HEK293 (cell line): ENCODE measurements around the gene CDH23.

Experiments used
- CTCF ChIP-seq: fragments of 450-650 bp; formaldehyde crosslinking; IDR thresholded peaks from 2 replicates; pipeline ENCODE4 v1.5.1; 2016; ENCODE audit warnings: missing biosample characterization, missing genetic modification characterization
- MEIS1 ChIP-seq: sonication (generic); formaldehyde crosslinking; IDR thresholded peaks from 2 replicates; pipeline ENCODE4 v1.8.1; 2022; ENCODE audit warnings: missing genetic modification reagents, mild to moderate bottlenecking, borderline replicate concordance
- PRDM1 ChIP-seq: fragments of 450-650 bp; formaldehyde crosslinking; IDR thresholded peaks from 2 replicates; pipeline ENCODE4; 2016; ENCODE audit warnings: missing biosample characterization, missing genetic modification characterization
- REST ChIP-seq: fragments of 450-650 bp; formaldehyde crosslinking; IDR thresholded peaks from 2 replicates; pipeline ENCODE4 v1.5.1; 2016; ENCODE audit warnings: missing biosample characterization, missing genetic modification characterization
- ZBTB21 ChIP-seq: fragments of 450-650 bp; formaldehyde crosslinking; IDR thresholded peaks from 2 replicates; pipeline ENCODE4 v1.5.1; 2017; ENCODE audit warnings: missing biosample characterization, missing genetic modification characterization
- ZBTB49 ChIP-seq: fragments of 450-650 bp; formaldehyde crosslinking; IDR thresholded peaks from 2 replicates; pipeline ENCODE4 v1.5.1; 2016; ENCODE audit warnings: missing biosample characterization, missing genetic modification characterization, low read depth
- ZNF146 ChIP-seq: fragments of 450-650 bp; formaldehyde crosslinking; IDR thresholded peaks from 2 replicates; pipeline ENCODE4 v1.5.1; 2016; ENCODE audit warnings: missing biosample characterization, missing genetic modification characterization
- ZNF157 ChIP-seq: fragments of 450-650 bp; formaldehyde crosslinking; IDR thresholded peaks from 2 replicates; pipeline ENCODE4 v1.5.1; 2016; ENCODE audit warnings: missing biosample characterization, missing genetic modification characterization
- ZNF18 ChIP-seq: fragments of 450-650 bp; formaldehyde crosslinking; IDR thresholded peaks from 2 replicates; pipeline ENCODE4 v1.5.1; 2016; ENCODE audit warnings: missing biosample characterization, missing genetic modification characterization
- ZNF335 ChIP-seq: fragments of 450-650 bp; formaldehyde crosslinking; conservative IDR thresholded peaks from 2 replicates; pipeline ENCODE4 v1.5.1; 2016; ENCODE audit warnings: missing biosample characterization, missing genetic modification characterization
- ZNF350 ChIP-seq: fragments of 450-650 bp; formaldehyde crosslinking; IDR thresholded peaks from 2 replicates; pipeline ENCODE4 v1.5.0; 2017; ENCODE audit warnings: missing biosample characterization, mild to moderate bottlenecking, missing genetic modification characterization
- ZNF449 ChIP-seq: fragments of 450-650 bp; formaldehyde crosslinking; IDR thresholded peaks from 2 replicates; pipeline ENCODE4 v1.5.1; 2017; ENCODE audit warnings: missing biosample characterization, mild to moderate bottlenecking, missing genetic modification characterization, moderate library complexity
- ZNF639 ChIP-seq: fragments of 450-650 bp; formaldehyde crosslinking; IDR thresholded peaks from 2 replicates; pipeline ENCODE4 v1.5.1; 2016; ENCODE audit warnings: missing biosample characterization, missing genetic modification characterization

- no peak for TF ChIP-seq ZNF449
- no peak for TF ChIP-seq CTCF (tag by site-specific recombination)
- no peak for TF ChIP-seq ZNF157
- no peak for TF ChIP-seq ZNF639 (tag by site-specific recombination)
- TF ChIP-seq ZNF146 (tag by site-specific recombination) = no peak
- no peak for TF ChIP-seq MEIS1 (CRISPR knock-in tag)
- no peak for TF ChIP-seq ZBTB21 (tag by site-specific recombination)
- no peak for TF ChIP-seq REST (tag by site-specific recombination)
- no peak for TF ChIP-seq ZBTB49
- no peak for TF ChIP-seq ZNF18 (tag by site-specific recombination)
- no peak for TF ChIP-seq ZNF335
- no peak for TF ChIP-seq ZNF350
- TF ChIP-seq PRDM1 (tag by site-specific recombination) = no peak
These were observed 289.0 kb downstream of the CDH23 start for GRCh38 chr10:71685554-71686232.
